Measurements from ENCODE around the gene ZNF385A. TPM values are rescaled to one million over a fixed set of nuclear protein-coding genes. Genes with fewer than 3 reads are reported as not detected.
"Not testable (repeated sequence)": the region's sequence is repeated elsewhere in the genome, so short reads cannot be mapped to it uniquely, and the experiment has no call there.

Gene ZNF385A
- total RNA-seq, 4 donors from 2014 or later: 1.9 to 17.5 (median 5.7) TPM

DNA sequence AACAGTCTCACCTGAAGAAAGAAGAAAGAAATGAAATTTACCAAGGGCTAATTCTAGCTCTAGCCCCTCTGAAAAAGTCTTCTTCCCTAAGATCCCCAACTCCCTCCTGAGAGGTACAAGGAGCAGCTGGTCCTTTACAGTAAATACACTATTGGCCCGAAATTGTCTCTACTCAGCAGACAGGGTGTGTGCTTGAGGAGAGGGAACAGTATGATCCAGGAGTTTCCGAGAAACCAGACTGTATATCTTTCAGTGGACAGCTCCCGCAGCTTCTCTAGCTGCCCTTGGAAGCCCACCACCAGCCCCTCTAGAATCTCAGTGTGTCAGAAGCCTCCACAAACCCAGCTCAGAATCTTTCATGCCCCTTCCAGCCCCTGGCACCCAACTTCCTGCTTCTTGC is 28.3 kb downstream of the ZNF385A start:
- intact Hi-C loops (cut with DNase I; ENCODE audit: low total_unique reads): no loop called here
- TF ChIP-seq POLR2A (IDR thresholded peaks at IDR 0.05): no peak
- TF ChIP-seq, protein P1, sequence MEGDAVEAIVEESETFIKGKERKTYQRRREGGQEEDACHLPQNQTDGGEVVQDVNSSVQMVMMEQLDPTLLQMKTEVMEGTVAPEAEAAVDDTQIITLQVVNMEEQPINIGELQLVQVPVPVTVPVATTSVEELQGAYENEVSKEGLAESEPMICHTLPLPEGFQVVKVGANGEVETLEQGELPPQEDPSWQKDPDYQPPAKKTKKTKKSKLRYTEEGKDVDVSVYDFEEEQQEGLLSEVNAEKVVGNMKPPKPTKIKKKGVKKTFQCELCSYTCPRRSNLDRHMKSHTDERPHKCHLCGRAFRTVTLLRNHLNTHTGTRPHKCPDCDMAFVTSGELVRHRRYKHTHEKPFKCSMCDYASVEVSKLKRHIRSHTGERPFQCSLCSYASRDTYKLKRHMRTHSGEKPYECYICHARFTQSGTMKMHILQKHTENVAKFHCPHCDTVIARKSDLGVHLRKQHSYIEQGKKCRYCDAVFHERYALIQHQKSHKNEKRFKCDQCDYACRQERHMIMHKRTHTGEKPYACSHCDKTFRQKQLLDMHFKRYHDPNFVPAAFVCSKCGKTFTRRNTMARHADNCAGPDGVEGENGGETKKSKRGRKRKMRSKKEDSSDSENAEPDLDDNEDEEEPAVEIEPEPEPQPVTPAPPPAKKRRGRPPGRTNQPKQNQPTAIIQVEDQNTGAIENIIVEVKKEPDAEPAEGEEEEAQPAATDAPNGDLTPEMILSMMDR (IDR thresholded peaks at IDR 0.05): no peak
- TF ChIP-seq POLR2AphosphoS5 (IDR thresholded peaks at IDR 0.05): peak in 1 of 3 donors; percentile 56
- peak; percentile 20 for TF ChIP-seq EP300 (IDR thresholded peaks at IDR 0.05; ENCODE audit: low read depth)
- H3K4me3 ChIP-seq: no peak overlapping the region
- H3K27ac ChIP-seq: peak overlapping the region; percentile 36 to 88 (median 58)
- DNase-seq: no peak
- WGBS, 2 donors (ENCODE audit: low coverage in 1 of 2): 59% methylated on average over 3 of the region's 3 CpGs; no CpG with 5 or more reads in 1 of the 2 donors
- peaks cover 10 to 67% (median 35%) of the 10 kb centered on the region in 4 donors for H3K4me1 ChIP-seq
- H3K9me3 ChIP-seq: no peaks in the 10 kb centered on the region
- in situ Hi-C loops (cut with MboI; ENCODE audit: low pct_ligation_motif_present in 1 of 4, low pct_unique_long_range_greater_than_20kb in 1 of 4, low sequenced_read_pairs in 3 of 4): no loop called here
- H3K36me3 ChIP-seq: no peaks in the 10 kb centered on the region
- no peaks in the 10 kb centered on the region for H3K27me3 ChIP-seq

DNA sequence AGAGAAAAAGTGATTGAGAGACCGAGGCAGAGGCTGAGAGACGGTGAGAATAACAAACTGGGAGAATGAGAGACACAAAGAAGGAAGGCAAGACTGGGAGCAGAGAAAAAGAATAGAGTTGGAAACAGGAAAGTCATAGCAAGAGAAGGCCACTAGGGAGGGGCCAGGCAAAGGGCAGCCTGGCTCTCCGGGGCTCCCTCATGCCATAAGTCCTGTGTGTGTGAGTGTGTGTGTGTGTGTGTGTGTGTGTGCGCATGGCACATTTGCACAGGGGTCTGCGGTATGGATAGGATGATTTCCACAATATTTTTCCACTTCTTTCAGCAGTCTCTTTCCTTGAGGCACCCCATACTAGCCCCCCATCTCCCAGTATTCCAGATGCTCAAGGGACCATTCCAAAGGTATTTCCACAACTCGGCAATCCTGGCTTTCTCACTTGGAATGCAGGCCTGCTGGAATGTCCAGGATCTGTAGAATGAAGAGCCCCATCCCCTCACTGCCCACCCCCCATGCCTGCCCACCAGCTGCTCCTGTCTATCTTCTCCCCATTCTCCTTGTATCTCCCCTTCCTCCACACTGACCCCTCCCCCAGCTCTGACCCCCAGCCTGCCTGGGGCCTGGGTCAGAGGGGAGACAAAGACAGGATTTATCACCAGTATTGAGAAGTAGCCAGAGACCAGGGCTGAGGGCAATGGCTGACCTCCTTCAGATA is 29.3 kb downstream of the ZNF385A start:
- DNase-seq: no peak
- TF ChIP-seq POLR2A (IDR thresholded peaks at IDR 0.05) (no peak), POLR2AphosphoS5 (IDR thresholded peaks at IDR 0.05) (no peak), EP300 (IDR thresholded peaks at IDR 0.05; ENCODE audit: low read depth) (no peak)
- TF ChIP-seq, protein P1 (IDR thresholded peaks at IDR 0.05): no peak
- 74 to 85% methylated on average over 5 to 6 of the region's 6 CpGs for WGBS, 2 donors (ENCODE audit: low coverage in 1 of 2)
- no peaks in the 10 kb centered on the region for H3K9me3 ChIP-seq
- peak overlapping the region; percentile 36 to 88 (median 58) for H3K27ac ChIP-seq
- peaks cover 0 to 6% (median under 1%) of the 10 kb centered on the region in 4 donors for H3K36me3 ChIP-seq
- H3K27me3 ChIP-seq: no peaks in the 10 kb centered on the region
- in situ Hi-C loops (cut with MboI; ENCODE audit: low pct_ligation_motif_present in 1 of 4, low pct_unique_long_range_greater_than_20kb in 1 of 4, low sequenced_read_pairs in 3 of 4) (no loop called here), intact Hi-C loops (cut with DNase I; ENCODE audit: low total_unique reads) (no loop called here)
- no peak overlapping the region for H3K4me3 ChIP-seq
- peaks cover 10 to 61% (median 34%) of the 10 kb centered on the region in 4 donors for H3K4me1 ChIP-seq

DNA sequence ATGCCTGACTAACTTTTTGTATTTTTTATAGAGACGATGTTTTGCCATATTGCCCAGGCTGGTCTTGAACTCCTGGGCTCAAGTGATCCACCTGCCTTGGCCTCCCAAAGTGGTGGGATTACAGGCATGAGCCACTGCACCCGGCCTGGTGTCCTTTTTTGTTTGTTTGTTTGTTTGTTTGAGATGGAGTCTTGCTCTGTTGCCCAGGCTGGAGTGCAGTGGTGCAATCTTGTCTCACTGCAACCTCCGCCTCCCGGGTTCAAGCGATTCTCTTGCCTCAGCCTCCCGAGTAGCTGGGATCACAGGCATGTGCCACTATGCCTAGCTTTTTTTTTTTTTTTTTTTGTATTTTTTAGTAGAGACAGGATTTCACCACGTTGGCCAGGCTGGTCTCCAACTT is 30.3 kb downstream of the ZNF385A start:
- WGBS, 2 donors (ENCODE audit: low coverage in 1 of 2): 61 to 83% methylated on average over 5 to 7 of the region's 7 CpGs
- H3K9me3 ChIP-seq; intact Hi-C loops (cut with DNase I; ENCODE audit: low total_unique reads); H3K27me3 ChIP-seq; H3K4me3 ChIP-seq; DNase-seq; in situ Hi-C loops (cut with MboI; ENCODE audit: low pct_ligation_motif_present in 1 of 4, low pct_unique_long_range_greater_than_20kb in 1 of 4, low sequenced_read_pairs in 3 of 4): not testable (repeated sequence)
- peak overlapping the region in 2 of 4 donors; percentile 72 to 86 for H3K27ac ChIP-seq
- peaks cover 0 to 15% (median 5%) of the 10 kb centered on the region in 4 donors for H3K36me3 ChIP-seq
- peaks cover 10 to 52% (median 30%) of the 10 kb centered on the region in 4 donors for H3K4me1 ChIP-seq

DNA sequence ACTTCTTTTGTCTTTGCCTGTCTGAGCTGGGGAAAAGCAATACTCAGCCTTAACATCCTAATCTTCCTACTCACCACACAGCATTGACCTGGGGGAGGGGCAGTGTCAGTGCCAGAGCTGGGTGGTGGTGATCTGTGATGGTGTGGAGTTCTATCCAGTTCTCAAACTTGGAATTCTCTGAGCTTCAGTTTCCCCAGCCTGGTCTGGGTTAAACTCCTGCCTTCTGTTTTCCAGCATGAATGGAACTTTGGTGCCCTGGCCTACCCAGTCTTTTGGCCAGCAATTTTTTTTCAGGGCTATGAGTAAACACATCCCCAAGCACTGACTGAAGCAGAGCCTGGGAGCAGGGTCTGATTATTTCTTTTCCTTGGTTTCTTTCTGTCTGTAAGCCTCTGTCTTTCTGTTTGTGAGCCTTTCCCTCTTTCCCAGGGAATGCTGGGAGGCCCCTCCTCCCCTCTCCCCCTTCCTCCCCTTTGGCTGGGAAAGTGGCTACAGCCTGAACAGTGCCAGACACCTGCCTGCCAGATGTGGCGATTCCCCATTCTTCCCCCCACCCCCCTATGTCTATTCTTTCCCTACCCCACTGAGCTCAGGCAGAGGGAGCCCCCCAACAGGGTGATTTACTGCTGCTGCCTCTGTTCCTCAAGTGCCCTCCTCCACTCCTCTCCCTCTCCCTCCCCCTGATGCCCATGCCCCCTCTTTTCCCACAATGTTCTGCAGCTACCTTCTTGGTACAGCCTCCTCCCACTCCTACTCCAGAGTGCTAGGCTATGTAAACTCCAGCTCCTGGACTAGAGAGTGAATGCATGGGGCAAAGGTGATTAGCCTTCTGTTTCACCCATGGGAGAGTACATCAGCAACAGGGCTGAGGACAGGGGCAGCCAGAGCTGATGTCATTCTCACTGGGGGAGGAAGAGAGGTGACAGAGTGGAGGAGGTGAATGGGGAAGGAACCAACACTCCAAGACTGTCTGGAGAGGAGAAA is 31.4 kb downstream of the ZNF385A start:
- TF ChIP-seq POLR2AphosphoS5 (IDR thresholded peaks at IDR 0.05) (no peak), POLR2A (IDR thresholded peaks at IDR 0.05) (no peak), EP300 (IDR thresholded peaks at IDR 0.05; ENCODE audit: low read depth) (no peak)
- TF ChIP-seq, protein P1 (IDR thresholded peaks at IDR 0.05): no peak
- Histone ChIP-seq H3K27ac (peak overlapping the region; percentile 37 to 86 (median 74)), H3K9me3 (no peaks in the 10 kb centered on the region), H3K27me3 (no peaks in the 10 kb centered on the region), H3K36me3 (peaks cover 0 to 26% (median 11%) of the 10 kb centered on the region in 4 donors), H3K4me1 (peaks cover 10 to 47% (median 25%) of the 10 kb centered on the region in 4 donors), H3K4me3 (no peak overlapping the region)
- in situ Hi-C loops (cut with MboI; ENCODE audit: low pct_ligation_motif_present in 1 of 4, low pct_unique_long_range_greater_than_20kb in 1 of 4, low sequenced_read_pairs in 3 of 4): no loop called here
- WGBS, 2 donors (ENCODE audit: low coverage in 1 of 2): 56% methylated on average over 1 of the region's 1 CpG; no CpG with 5 or more reads in 1 of the 2 donors
- intact Hi-C loops (cut with DNase I; ENCODE audit: low total_unique reads): no loop called here
- no peak for DNase-seq
